ENCODE measurements around the gene BLTP3B. TPM values are rescaled to one million over a fixed set of nuclear protein-coding genes. Genes with fewer than 3 reads are reported as not detected.

Gene BLTP3B
- total and polyA plus RNA-seq, 2 of the 13 experiments (the other 11 are each of a cell fraction or from before 2014, with no cell fraction given), result 15.6 to 24.4 TPM

- 0 out of 2 replicates have a peak, but pooled peaks have one; percentile 34 for TF ChIP-seq BATF2 (CRISPR knock-in tag; IDR thresholded peaks at IDR 0.05)
- TF ChIP-seq THYN1 (CRISPR knock-in tag; IDR thresholded peaks at IDR 0.05; ENCODE audit: borderline replicate concordance, low read depth), result peak; percentile 87; the same call in 1 of the 2 replicates
- no peak for TF ChIP-seq NFYB (CRISPR knock-in tag; IDR thresholded peaks at IDR 0.05)
- 0 out of 2 replicates have a peak, but pooled peaks have one; percentile 51 for TF ChIP-seq ZNF75D (CRISPR knock-in tag; IDR thresholded peaks at IDR 0.05; ENCODE audit: borderline replicate concordance)
- TF ChIP-seq THAP7 (CRISPR knock-in tag; IDR thresholded peaks at IDR 0.05), result 0 out of 2 replicates have a peak, but pooled peaks have one; percentile 28
- TF ChIP-seq, protein P1, sequence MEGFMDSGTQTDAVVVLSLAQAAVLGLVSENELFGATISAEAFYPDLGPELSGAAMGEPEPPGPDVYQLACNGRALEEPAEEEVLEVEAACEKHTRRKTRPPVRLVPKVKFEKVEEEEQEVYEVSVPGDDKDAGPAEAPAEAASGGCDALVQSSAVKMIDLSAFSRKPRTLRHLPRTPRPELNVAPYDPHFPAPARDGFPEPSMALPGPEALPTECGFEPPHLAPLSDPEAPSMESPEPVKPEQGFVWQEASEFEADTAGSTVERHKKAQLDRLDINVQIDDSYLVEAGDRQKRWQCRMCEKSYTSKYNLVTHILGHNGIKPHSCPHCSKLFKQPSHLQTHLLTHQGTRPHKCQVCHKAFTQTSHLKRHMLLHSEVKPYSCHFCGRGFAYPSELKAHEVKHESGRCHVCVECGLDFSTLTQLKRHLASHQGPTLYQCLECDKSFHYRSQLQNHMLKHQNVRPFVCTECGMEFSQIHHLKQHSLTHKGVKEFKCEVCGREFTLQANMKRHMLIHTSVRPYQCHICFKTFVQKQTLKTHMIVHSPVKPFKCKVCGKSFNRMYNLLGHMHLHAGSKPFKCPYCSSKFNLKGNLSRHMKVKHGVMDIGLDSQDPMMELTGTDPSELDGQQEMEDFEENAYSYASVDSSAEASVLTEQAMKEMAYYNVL (CRISPR knock-in tag; IDR thresholded peaks at IDR 0.05; ENCODE audit: borderline replicate concordance), result no peak
- TF ChIP-seq ZNF280D (CRISPR knock-in tag; IDR thresholded peaks at IDR 0.05), result no peak
- TF ChIP-seq, protein P2, sequence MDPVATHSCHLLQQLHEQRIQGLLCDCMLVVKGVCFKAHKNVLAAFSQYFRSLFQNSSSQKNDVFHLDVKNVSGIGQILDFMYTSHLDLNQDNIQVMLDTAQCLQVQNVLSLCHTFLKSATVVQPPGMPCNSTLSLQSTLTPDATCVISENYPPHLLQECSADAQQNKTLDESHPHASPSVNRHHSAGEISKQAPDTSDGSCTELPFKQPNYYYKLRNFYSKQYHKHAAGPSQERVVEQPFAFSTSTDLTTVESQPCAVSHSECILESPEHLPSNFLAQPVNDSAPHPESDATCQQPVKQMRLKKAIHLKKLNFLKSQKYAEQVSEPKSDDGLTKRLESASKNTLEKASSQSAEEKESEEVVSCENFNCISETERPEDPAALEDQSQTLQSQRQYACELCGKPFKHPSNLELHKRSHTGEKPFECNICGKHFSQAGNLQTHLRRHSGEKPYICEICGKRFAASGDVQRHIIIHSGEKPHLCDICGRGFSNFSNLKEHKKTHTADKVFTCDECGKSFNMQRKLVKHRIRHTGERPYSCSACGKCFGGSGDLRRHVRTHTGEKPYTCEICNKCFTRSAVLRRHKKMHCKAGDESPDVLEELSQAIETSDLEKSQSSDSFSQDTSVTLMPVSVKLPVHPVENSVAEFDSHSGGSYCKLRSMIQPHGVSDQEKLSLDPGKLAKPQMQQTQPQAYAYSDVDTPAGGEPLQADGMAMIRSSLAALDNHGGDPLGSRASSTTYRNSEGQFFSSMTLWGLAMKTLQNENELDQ (CRISPR knock-in tag; IDR thresholded peaks at IDR 0.05; ENCODE audit: borderline replicate concordance), result no peak
- no peak for TF ChIP-seq MEF2D (CRISPR knock-in tag; IDR thresholded peaks at IDR 0.05)
- no peak for TF ChIP-seq RARG (CRISPR knock-in tag; IDR thresholded peaks at IDR 0.05; ENCODE audit: low read depth)
- TF ChIP-seq ZFAT (CRISPR knock-in tag; conservative IDR thresholded peaks at IDR 0.05), result no peak
- no peak; the same call in 1 of the 2 replicates for TF ChIP-seq AKAP8 (CRISPR knock-in tag; IDR thresholded peaks at IDR 0.05)
- TF ChIP-seq PBX2 (CRISPR knock-in tag; IDR thresholded peaks at IDR 0.05), result no peak
- TF ChIP-seq SRSF1 (optimal IDR thresholded peaks at IDR 0.05; ENCODE audit: low read depth, low read length), result peak; percentile 34
- TF ChIP-seq ZNF333 (CRISPR knock-in tag; IDR thresholded peaks at IDR 0.05; ENCODE audit: borderline replicate concordance), result peak; percentile 82; the same call in 1 of the 2 replicates
- peak; percentile 55; the same call in 1 of the 2 replicates for TF ChIP-seq ISL2 (CRISPR knock-in tag; IDR thresholded peaks at IDR 0.05)
These were observed 450 bp downstream of the BLTP3B start (continued) for GRCh38 chr12:100141998-100142850.

Data from HepG2 (cell line).